Astrocyte of the spinal cord (primary cell): ENCODE data around the gene BCAN.

ENCODE experiments used
- DNase-seq: peaks from one replicate; pipeline ENCODE4 v3.0.0; 2011; ENCODE audit warnings: low read depth, low spot score
- H3K4me3 ChIP-seq: 2 replicates; pipeline ENCODE4 v1.5.1; 2011; ENCODE audit warnings: low read depth, mild to moderate bottlenecking, low read length, moderate library complexity
- in situ Hi-C: cut with HindIII; loops from 2 replicates; pipeline ENCODE4 v1.10.0; 2017; ENCODE audit warnings: low sequenced_read_pairs
- TF ChIP-seq, protein P1 (sequence below): IDR thresholded peaks from 2 replicates; pipeline ENCODE4 v1.5.1; 2012; ENCODE audit warnings: low read depth, mild to moderate bottlenecking, low read length, inconsistent platforms

BCAN gene

DNA sequence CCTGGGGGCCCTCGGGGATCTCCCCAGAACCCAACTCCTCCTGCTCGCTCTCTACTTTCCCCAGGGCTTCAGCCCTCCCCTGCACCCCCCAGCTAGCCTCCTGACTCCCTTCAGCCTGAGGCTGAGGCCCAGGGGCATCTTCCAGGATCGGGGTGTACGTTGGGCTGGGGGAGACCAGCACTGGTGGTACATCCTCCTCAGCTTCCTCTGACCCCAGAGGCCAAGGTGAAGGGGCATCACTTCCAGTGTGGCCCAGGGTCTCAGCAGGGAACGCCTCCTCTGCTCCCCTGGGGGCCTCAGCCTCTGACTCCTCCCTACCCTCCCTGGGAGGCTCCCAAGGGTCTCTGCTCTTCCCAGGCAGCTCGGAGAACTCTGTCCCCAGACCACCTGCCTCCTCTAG lies 28.4 kb downstream of the BCAN start:
- H3K4me3 ChIP-seq = no peak overlapping the region
- in situ Hi-C loops = no loop called here

DNA sequence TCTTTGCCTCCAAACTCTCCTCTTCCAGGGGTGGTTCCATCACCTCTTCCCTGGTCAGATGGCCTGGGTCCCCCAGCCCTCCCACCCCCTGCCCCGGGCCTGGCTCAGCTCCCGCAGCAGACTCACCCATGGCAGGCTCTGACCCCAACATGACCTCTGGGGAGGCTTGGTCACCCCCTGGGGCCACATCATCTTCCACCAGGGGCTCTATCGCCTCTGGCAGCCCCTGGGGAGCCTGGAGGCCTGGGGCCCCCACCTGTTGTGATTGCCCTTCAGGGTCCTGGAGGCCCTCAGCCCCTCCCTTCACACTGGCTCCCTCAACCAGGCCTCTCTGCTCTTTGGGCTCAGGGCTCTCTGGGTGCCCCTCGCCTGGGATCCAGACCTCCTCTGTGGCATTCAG lies 28.9 kb downstream of the BCAN start:
- H3K4me3 ChIP-seq = no peak overlapping the region
- TF ChIP-seq, protein P1, sequence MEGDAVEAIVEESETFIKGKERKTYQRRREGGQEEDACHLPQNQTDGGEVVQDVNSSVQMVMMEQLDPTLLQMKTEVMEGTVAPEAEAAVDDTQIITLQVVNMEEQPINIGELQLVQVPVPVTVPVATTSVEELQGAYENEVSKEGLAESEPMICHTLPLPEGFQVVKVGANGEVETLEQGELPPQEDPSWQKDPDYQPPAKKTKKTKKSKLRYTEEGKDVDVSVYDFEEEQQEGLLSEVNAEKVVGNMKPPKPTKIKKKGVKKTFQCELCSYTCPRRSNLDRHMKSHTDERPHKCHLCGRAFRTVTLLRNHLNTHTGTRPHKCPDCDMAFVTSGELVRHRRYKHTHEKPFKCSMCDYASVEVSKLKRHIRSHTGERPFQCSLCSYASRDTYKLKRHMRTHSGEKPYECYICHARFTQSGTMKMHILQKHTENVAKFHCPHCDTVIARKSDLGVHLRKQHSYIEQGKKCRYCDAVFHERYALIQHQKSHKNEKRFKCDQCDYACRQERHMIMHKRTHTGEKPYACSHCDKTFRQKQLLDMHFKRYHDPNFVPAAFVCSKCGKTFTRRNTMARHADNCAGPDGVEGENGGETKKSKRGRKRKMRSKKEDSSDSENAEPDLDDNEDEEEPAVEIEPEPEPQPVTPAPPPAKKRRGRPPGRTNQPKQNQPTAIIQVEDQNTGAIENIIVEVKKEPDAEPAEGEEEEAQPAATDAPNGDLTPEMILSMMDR = no peak
- DNase-seq = no peak
- in situ Hi-C loops = no loop called here

More for the DNA sequence above, 28.4 kb downstream of the BCAN start:
- DNase-seq = no peak
- TF ChIP-seq, protein P1 = no peak

DNA sequence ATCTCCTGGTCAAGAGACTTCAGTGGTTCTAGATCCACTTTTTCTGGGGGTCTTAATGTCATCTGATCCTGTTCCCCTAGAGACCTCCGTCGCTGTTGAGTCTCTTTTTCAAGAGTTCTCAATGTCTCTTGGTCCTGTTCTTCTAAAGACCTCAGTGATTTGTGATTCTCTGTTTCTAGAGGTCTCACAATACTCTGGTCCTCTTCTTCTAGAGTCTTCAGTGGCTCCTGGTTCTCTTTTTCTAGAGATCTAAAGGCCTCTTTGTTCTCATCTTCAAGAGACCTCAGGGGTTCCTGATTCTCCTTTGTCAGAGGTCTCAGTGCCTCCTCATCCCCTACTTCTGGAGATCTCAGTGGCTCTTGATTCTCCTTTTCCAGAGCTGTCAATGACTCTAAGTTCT lies 29.9 kb downstream of the BCAN start:
- DNase-seq = no peak
- TF ChIP-seq, protein P1 = no peak
- in situ Hi-C loops = no loop called here
- H3K4me3 ChIP-seq = no peak overlapping the region

DNA sequence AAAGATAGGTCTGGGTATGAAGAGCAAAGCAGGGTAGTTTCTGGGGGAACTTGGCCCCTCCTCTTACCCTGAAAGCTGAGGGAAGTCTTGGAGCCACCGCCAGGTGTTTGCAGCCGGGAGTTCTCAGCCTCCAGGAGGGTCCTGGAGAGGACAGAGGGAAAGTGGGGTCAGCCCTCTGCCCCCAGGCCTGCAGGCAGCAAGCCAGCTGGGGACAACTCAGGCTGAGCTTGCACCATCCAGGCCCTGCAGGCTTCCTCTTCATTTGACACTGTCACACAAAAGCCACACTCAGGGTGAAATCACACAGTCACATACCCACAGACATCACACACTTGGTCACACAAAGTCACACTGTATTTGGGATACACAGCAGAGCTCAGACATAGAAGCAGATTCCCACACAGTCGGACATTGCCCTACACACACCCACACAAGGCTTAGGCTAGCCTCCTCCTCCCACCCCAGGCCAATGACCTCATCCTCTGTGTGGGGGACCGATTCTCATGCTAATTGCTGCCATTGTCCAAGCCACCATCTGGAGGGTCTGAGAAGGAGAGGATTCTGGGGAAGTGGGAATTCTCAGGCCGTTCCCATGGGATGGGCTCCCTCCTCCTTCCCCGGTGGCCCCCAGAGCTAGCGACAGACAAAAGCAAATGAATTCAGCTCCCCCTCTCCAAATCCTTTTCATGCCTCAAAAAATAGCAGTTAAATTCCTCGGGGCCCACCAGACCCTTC lies 31.6 kb downstream of the BCAN start:
- TF ChIP-seq, protein P1 = no peak
- in situ Hi-C loops = no loop called here
- DNase-seq = no peak
- H3K4me3 ChIP-seq = no peak overlapping the region

DNA sequence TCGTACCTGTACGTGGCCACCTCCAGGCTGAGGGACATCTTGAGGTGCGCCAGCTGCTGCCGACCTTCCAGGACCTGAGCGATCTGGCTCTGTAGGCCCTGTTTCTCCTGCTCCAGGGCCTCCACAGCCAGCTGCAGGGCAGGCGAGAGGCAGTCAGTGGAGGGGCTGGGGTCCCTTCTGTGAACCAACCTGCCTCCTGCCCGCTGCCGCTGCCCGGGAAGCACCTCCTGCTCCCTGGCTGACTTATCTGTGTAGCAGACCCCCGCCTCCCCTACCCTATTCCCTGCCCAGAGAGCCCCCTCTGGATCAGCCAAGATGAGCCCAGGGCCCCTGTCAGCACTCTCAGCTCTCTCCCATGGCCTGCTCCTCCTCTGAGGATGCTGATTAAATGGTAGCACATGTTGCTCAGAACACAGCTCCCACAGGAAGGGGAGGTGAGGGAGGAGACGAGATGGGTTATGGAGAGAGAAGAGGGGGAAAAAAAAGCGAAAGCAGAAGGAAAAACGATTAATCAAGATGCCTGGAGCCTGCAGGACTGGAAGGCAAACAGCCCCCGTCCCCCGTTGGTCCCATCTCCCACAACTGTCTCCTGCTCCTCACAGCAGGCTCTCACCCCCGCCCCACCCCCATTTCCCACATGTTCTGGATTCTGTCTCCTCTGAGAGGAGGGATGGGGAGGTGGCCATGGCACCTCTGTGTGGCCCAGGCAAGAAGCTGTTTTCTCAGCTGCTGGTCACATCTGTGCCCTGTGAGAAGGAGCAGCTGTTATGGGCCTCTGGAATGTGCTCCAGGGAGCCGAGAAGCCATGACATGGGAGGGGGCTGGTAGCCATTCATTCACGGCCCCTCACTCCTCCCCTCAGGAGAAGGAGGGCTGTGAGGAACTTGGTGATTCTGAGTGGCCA lies 33.5 kb downstream of the BCAN start:
- peak overlapping the region; percentile 48 for H3K4me3 ChIP-seq
- TF ChIP-seq, protein P1 = no peak
- DNase-seq = peak; percentile 40
- in situ Hi-C loops = no loop called here

DNA sequence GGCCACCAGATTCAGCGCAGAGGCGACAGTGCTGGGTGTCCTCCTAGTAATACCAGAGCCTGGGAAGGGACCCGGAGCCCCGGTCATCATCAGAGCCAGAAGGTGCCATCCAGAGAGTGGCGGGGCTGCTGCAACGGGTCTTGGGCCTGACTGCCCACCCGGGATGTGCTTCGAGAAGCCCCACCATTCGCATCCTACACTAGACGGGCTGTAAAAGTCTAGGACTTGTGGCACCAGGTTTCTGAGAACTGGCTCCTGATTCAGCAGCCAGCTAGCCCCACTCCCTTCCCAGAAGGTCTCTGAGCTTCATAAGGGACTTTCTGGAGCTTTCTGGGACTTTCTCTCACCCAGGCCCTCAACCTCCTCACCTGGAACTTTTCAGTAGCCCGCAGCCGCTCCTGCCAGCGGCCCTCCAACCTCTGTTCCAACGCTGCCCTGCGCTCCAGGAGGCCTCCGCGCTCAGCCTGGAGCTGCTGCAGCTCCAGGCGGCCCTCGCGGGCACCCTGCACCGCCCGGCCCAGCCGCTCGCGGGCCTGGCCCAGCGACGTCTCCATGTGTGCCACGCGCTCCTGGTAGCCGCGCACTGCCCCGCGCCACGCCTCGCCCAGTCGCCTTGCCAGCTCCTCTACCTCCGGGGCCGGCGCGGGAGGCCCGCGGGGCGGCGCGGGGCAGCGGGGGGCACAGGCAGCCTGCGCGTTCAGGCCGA lies 34.4 kb downstream of the BCAN start:
- DNase-seq = no peak
- H3K4me3 ChIP-seq = peak overlapping the region; percentile 48

More for the DNA sequence above, 34.4 kb downstream of the BCAN start:
- in situ Hi-C loops = no loop called here
- TF ChIP-seq, protein P1 = no peak
